ENCODE results near the gene KCNQ1. TPM values are rescaled to one million over a fixed set of nuclear protein-coding genes. Genes with fewer than 3 reads are reported as not detected.

KCNQ1 gene
- total RNA-seq, 6 donors from 2014 or later = 18.0 to 45.4 (median 32.7) TPM

DNA sequence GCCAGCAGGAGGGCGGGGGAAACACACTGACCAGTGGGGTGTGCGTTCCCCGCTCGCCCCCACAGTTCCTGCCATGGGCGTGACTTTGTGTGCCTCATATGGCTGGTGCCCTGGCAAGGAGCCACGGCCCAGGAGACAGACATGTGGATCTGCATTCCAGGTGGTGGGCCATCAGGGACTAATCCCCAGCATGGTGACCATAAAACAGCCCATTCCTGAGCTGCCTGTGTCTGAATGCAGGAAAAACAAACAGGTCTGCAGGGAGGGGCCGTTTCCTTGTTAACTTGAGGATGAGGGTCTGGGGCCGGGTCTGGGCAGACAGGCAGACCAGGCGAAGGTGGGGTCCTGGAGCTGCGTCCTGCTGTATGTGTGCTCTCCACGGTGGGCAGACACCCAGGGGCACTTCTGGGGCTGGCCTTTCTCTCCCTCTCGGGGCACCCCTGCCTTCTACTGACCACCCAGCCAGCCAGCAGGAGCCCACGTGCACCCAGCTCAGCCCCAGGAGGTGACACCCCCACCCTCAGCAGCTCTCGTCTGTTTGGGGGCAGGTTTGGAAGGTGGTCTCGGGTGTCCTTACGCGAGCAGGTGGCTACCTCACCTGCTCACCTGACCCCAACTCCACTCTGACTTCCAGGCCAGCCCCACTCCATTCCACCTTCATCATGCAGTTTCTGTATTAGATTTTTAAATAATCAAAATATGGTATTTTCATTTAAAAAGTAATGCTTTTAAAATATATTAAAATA lies 134.7 kb downstream of the KCNQ1 start:
- Histone ChIP-seq H3K4me1 (peaks cover 0 to 12% (median 3%) of the 10 kb centered on the region in 4 donors), H3K4me3 (no peak overlapping the region), H3K36me3 (no peaks in the 10 kb centered on the region), H3K9me3 (no peaks in the 10 kb centered on the region), H3K27ac (no peak overlapping the region), H3K27me3 (no peaks in the 10 kb centered on the region)
- TF ChIP-seq POLR2A (IDR thresholded peaks at IDR 0.05) = no peak
- TF ChIP-seq, protein P1, sequence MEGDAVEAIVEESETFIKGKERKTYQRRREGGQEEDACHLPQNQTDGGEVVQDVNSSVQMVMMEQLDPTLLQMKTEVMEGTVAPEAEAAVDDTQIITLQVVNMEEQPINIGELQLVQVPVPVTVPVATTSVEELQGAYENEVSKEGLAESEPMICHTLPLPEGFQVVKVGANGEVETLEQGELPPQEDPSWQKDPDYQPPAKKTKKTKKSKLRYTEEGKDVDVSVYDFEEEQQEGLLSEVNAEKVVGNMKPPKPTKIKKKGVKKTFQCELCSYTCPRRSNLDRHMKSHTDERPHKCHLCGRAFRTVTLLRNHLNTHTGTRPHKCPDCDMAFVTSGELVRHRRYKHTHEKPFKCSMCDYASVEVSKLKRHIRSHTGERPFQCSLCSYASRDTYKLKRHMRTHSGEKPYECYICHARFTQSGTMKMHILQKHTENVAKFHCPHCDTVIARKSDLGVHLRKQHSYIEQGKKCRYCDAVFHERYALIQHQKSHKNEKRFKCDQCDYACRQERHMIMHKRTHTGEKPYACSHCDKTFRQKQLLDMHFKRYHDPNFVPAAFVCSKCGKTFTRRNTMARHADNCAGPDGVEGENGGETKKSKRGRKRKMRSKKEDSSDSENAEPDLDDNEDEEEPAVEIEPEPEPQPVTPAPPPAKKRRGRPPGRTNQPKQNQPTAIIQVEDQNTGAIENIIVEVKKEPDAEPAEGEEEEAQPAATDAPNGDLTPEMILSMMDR (IDR thresholded peaks at IDR 0.05) = no peak
- TF ChIP-seq POLR2AphosphoS5 (IDR thresholded peaks at IDR 0.05) = no peak
- no peak for TF ChIP-seq EP300 (IDR thresholded peaks at IDR 0.05)
- ATAC-seq (ENCODE audit: low FRiP score in 2 of 2) = no peak
- DNase-seq = peak; percentile 20 to 38
- 77% methylated on average over 17 of the region's 17 CpGs for WGBS, 2 donors

DNA sequence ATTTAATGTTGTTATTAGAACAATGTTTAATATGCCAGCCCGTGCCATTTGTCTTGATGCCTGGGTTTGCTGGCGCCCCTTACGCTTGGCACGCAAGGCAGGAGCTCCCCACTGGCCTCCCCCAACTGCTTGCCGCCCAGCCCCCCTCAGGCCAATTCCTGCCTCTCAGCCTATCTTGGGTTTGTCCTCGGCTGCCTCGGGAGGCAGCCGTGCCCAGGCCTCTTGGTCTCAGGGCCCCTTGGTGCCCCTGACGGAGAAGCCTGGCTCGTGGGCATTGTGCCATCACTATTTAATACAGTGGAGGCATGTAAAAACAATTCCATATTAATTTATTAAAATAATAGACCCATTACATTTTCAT lies 135.2 kb downstream of the KCNQ1 start:
- DNase-seq (peak in 1 of 2 donors; percentile 45), ATAC-seq (ENCODE audit: low FRiP score in 2 of 2) (no peak)
- 85 to 89% methylated on average over 10 of the region's 10 CpGs for WGBS, 2 donors
- Histone ChIP-seq H3K27me3 (no peaks in the 10 kb centered on the region), H3K36me3 (no peaks in the 10 kb centered on the region), H3K27ac (no peak overlapping the region), H3K4me3 (no peak overlapping the region), H3K9me3 (no peaks in the 10 kb centered on the region), H3K4me1 (peaks cover 0 to 12% (median 3%) of the 10 kb centered on the region in 4 donors)
- TF ChIP-seq, protein P1 (IDR thresholded peaks at IDR 0.05) = no peak
- TF ChIP-seq EP300 (IDR thresholded peaks at IDR 0.05) = no peak
- no peak for TF ChIP-seq POLR2AphosphoS5 (IDR thresholded peaks at IDR 0.05)
- no peak for TF ChIP-seq POLR2A (IDR thresholded peaks at IDR 0.05)

DNA sequence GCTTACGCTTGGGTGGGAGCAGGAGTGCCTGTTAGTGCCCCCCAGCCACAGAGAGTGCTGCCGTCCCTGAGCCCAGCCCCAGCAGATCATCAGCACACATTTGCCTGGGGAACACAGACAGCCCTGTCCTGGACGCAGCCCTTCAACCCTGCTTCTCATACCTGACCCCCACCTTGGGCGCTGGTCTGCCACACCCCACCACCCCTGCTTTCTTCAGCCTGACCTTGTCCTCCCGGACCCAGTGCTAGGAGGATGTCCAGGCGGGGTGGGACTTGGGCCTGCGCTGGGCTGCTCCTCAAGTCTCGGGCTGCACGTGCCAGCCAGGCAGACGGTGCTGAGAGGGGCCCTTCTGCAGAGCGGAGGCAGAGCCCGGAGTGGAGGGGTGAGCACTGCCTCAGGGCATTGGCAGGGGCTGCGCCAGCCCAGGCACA lies 135.8 kb downstream of the KCNQ1 start:
- 89 to 94% methylated on average over 3 to 13 of the region's 13 CpGs for WGBS, 2 donors
- peak in 1 of 2 donors; percentile 57 for DNase-seq

DNA sequence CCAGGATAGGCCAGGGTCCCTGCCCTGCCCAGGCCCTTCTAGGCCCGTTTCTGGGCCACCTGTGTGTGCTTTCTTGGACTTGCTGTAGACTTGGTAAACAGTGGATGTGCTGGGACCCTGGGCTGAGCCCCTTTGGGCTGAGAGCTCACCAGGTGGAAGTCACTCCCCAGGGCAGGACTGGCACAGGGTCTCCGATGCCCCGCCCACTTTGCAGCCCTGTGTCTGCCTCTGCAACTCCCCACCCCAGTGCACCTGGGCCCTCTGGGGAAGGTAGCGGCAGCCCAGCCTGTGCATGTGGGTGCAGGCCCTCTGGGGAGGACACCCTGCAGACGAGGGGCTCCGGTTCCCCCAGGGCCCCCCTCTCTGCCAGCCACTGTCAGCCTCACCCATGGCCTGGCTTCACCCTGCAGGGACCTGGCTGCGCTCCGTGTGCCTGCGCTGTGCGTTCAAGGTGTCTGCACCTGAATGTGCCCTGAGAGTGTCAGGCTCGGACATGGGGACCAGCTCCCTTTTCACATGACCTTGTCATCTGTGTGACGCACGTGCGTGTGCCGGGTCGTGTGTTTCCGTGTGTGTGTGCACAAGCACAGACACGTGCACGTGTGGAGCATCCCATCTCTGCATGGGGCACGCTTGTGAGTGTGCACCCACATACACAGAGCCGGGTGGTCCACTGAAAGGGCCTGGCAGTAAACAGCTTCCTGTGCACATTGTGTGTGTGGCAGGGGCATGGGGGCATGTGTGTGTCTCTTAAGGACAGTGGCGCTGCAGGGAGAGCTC lies 136.5 kb downstream of the KCNQ1 start:
- H3K27me3 ChIP-seq = no peaks in the 10 kb centered on the region
- H3K9me3 ChIP-seq = no peaks in the 10 kb centered on the region
- DNase-seq = peak; percentile 18 to 73
- no peak for TF ChIP-seq EP300 (IDR thresholded peaks at IDR 0.05)
- TF ChIP-seq, protein P1 (IDR thresholded peaks at IDR 0.05) = no peak
- TF ChIP-seq POLR2AphosphoS5 (IDR thresholded peaks at IDR 0.05) = no peak
- TF ChIP-seq POLR2A (IDR thresholded peaks at IDR 0.05) = no peak
- H3K27ac ChIP-seq = no peak overlapping the region
- peaks cover 0 to 12% (median 3%) of the 10 kb centered on the region in 4 donors for H3K4me1 ChIP-seq
- no peak for ATAC-seq (ENCODE audit: low FRiP score in 2 of 2)
- peaks cover 0 to 2% (median 0%) of the 10 kb centered on the region in 4 donors for H3K36me3 ChIP-seq
- H3K4me3 ChIP-seq = no peak overlapping the region
- 93 to 98% methylated on average over 5 to 22 of the region's 22 CpGs for WGBS, 2 donors

More for the DNA sequence above, 135.8 kb downstream of the KCNQ1 start:
- Histone ChIP-seq H3K4me3 (no peak overlapping the region), H3K4me1 (peaks cover 0 to 12% (median 3%) of the 10 kb centered on the region in 4 donors), H3K9me3 (no peaks in the 10 kb centered on the region), H3K36me3 (peaks cover 0 to 2% (median 0%) of the 10 kb centered on the region in 4 donors), H3K27me3 (no peaks in the 10 kb centered on the region), H3K27ac (no peak overlapping the region)
- no peak for ATAC-seq (ENCODE audit: low FRiP score in 2 of 2)
- TF ChIP-seq POLR2AphosphoS5 (IDR thresholded peaks at IDR 0.05) (no peak), POLR2A (IDR thresholded peaks at IDR 0.05) (no peak), EP300 (IDR thresholded peaks at IDR 0.05) (no peak)
- TF ChIP-seq, protein P1 (IDR thresholded peaks at IDR 0.05) = no peak

Measured in upper lobe of left lung (tissue), 6 donors.